MM.1S (cell line): ENCODE data around the gene UBE2D2.

Source experiments
- CTCF ChIP-seq: fragments of 300-600 bp; sonication (generic); IDR thresholded peaks from 2 replicates; pipeline ENCODE4 v1.5.1; 2016; ENCODE audit warnings: antibody characterized with exemption, low read length, mixed read lengths
- EZH2phosphoT487 ChIP-seq: fragments of 300-600 bp; sonication (generic); IDR thresholded peaks from 2 replicates; pipeline ENCODE4 v1.6.1; 2018; ENCODE audit warnings: antibody characterized with exemption, low read length

DNA sequence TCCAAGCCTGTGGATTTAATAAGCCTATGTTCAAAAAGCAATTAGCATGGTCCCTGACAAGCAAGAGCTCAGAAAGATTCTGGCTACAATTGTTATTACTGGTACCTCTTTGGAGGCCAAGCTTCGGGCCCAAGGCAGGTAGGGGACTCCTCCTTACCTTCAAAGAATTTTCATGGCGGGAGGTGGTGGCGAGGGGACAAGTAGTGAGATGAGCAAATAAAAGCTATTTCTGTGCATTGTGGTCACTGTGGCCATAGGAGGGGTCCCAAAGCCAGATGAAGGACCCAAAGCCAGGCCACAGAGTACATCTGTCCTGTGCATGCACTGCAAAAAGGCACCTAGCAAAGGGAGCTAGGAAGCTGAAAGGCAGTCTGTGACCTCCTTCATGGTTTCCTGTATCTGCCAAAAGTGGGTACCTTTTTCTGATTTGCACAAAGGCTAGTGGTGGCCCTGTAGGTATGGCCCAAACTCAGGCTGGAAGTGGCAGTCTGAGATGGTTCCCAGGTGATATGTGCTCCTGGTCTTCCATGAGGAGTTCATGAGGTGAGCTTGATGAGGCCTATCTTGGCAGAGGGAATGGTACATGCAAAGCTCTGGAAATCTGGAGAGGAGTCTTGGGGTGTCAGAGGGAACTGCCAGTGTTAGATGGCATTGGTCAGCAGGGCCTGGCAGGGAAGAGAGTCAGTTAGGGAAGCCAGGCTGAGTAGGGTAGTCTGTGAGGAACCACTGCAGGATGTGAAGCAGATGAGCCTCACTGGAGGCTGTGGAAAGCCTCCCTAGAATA, 83.7 kb downstream of the UBE2D2 start:
- no peak for TF ChIP-seq CTCF
- no peak for TF ChIP-seq EZH2phosphoT487
